Measurements from ENCODE around the gene TRIO. TPM values are rescaled to one million over a fixed set of nuclear protein-coding genes. Genes with fewer than 3 reads are reported as not detected.

TRIO gene
- total and polyA plus RNA-seq, 2 donors = 35.8 to 233 TPM

- no peaks in the 10 kb centered on the region for H3K4me1 ChIP-seq (ENCODE audit: insufficient read depth)
- H3K4me3 ChIP-seq (ENCODE audit: low read depth, low read length) = no peak overlapping the region
- H3K36me3 ChIP-seq (ENCODE audit: insufficient read depth) = no peaks in the 10 kb centered on the region
- WGBS = 37% methylated on average over 6 of the region's 6 CpGs
- H3K27ac ChIP-seq (ENCODE audit: low read depth) = no peak overlapping the region
- DNase-seq (ENCODE audit: extremely low spot score) = no peak
Observed at GRCh38 chr5:14131855-14132503, 11.2 kb upstream of the TRIO start.

- no peaks in the 10 kb centered on the region for H3K36me3 ChIP-seq (ENCODE audit: insufficient read depth)
- WGBS = 66% methylated on average over 2 of the region's 2 CpGs
- no peak for DNase-seq (ENCODE audit: extremely low spot score)
- H3K4me1 ChIP-seq (ENCODE audit: insufficient read depth) = no peaks in the 10 kb centered on the region
- no peak overlapping the region for H3K27ac ChIP-seq (ENCODE audit: low read depth)
- H3K4me3 ChIP-seq (ENCODE audit: low read depth, low read length) = no peak overlapping the region
Observed at GRCh38 chr5:14133394-14133793, 9.7 kb upstream of the TRIO start.

GRCh38 chr5:14134083-14134482 is 9.1 kb upstream of the TRIO start:
- Histone ChIP-seq H3K4me1 (ENCODE audit: insufficient read depth) (no peaks in the 10 kb centered on the region), H3K36me3 (ENCODE audit: insufficient read depth) (no peaks in the 10 kb centered on the region), H3K4me3 (ENCODE audit: low read depth, low read length) (no peak overlapping the region), H3K27ac (ENCODE audit: low read depth) (no peak overlapping the region)
- WGBS = 91% methylated on average over 1 of the region's 1 CpG
- DNase-seq (ENCODE audit: extremely low spot score) = no peak

GRCh38 chr5:14134771-14135170 is 8.4 kb upstream of the TRIO start:
- no peaks in the 10 kb centered on the region for H3K36me3 ChIP-seq (ENCODE audit: insufficient read depth)
- no peak overlapping the region for H3K4me3 ChIP-seq (ENCODE audit: low read depth, low read length)
- WGBS = 91% methylated on average over 2 of the region's 2 CpGs
- no peak overlapping the region for H3K27ac ChIP-seq (ENCODE audit: low read depth)
- DNase-seq (ENCODE audit: extremely low spot score) = no peak
- no peaks in the 10 kb centered on the region for H3K4me1 ChIP-seq (ENCODE audit: insufficient read depth)

- DNase-seq (ENCODE audit: extremely low spot score) = no peak
- 98% methylated on average over 1 of the region's 1 CpG for WGBS
- Histone ChIP-seq H3K4me1 (ENCODE audit: insufficient read depth) (no peaks in the 10 kb centered on the region), H3K4me3 (ENCODE audit: low read depth, low read length) (no peak overlapping the region), H3K36me3 (ENCODE audit: insufficient read depth) (no peaks in the 10 kb centered on the region), H3K27ac (ENCODE audit: low read depth) (no peak overlapping the region)
Observed at GRCh38 chr5:14135621-14136020, 7.5 kb upstream of the TRIO start.

GRCh38 chr5:14136228-14136627 is 6.9 kb upstream of the TRIO start:
- no peak overlapping the region for H3K27ac ChIP-seq (ENCODE audit: low read depth)
- DNase-seq (ENCODE audit: extremely low spot score) = no peak
- H3K4me1 ChIP-seq (ENCODE audit: insufficient read depth) = no peaks in the 10 kb centered on the region
- no peaks in the 10 kb centered on the region for H3K36me3 ChIP-seq (ENCODE audit: insufficient read depth)
- H3K4me3 ChIP-seq (ENCODE audit: low read depth, low read length) = no peak overlapping the region
- WGBS = 87% methylated on average over 2 of the region's 2 CpGs

GRCh38 chr5:14138608-14139540 is 4.3 kb upstream of the TRIO start:
- H3K27ac ChIP-seq (ENCODE audit: low read depth) = no peak overlapping the region
- H3K4me1 ChIP-seq (ENCODE audit: insufficient read depth) = no peaks in the 10 kb centered on the region
- H3K4me3 ChIP-seq (ENCODE audit: low read depth, low read length) = no peak overlapping the region
- no peak for DNase-seq (ENCODE audit: extremely low spot score)
- 79% methylated on average over 11 of the region's 11 CpGs for WGBS
- H3K36me3 ChIP-seq (ENCODE audit: insufficient read depth) = no peaks in the 10 kb centered on the region

- H3K4me3 ChIP-seq (ENCODE audit: low read depth, low read length) = no peak overlapping the region
Observed at GRCh38 chr5:14141764-14142163, 1.4 kb upstream of the TRIO start.

GRCh38 chr5:14142202-14142826 is 828 bp upstream of the TRIO start:
- H3K36me3 ChIP-seq (ENCODE audit: insufficient read depth) = no peaks in the 10 kb centered on the region
- no peaks in the 10 kb centered on the region for H3K4me1 ChIP-seq (ENCODE audit: insufficient read depth)
- H3K27ac ChIP-seq (ENCODE audit: low read depth) = peak overlapping the region; percentile 88
- DNase-seq (ENCODE audit: extremely low spot score) = no peak
- peak overlapping the region; percentile 94 for H3K4me3 ChIP-seq (ENCODE audit: low read depth, low read length)
- 15% methylated on average over 19 of the region's 19 CpGs for WGBS

More at GRCh38 chr5:14141764-14142163, 1.4 kb upstream of the TRIO start:
- no peak for DNase-seq (ENCODE audit: extremely low spot score)
- Histone ChIP-seq H3K4me1 (ENCODE audit: insufficient read depth) (no peaks in the 10 kb centered on the region), H3K27ac (ENCODE audit: low read depth) (no peak overlapping the region), H3K36me3 (ENCODE audit: insufficient read depth) (no peaks in the 10 kb centered on the region)
- WGBS = 84% methylated on average over 3 of the region's 3 CpGs

GRCh38 chr5:14143546-14143840 is 351 bp downstream of the TRIO start:
- H3K4me1 ChIP-seq (ENCODE audit: insufficient read depth) = no peaks in the 10 kb centered on the region
- DNase-seq (ENCODE audit: extremely low spot score) = no peak
- no peaks in the 10 kb centered on the region for H3K36me3 ChIP-seq (ENCODE audit: insufficient read depth)
- under 1% methylated on average over 51 of the region's 59 CpGs for whole genome bisulfite sequencing
- H3K27ac ChIP-seq (ENCODE audit: low read depth) = peak overlapping the region; percentile 95
- peak overlapping the region; percentile 94 for H3K4me3 ChIP-seq (ENCODE audit: low read depth, low read length)

- no peak for DNase-seq (ENCODE audit: extremely low spot score)
- Histone ChIP-seq H3K36me3 (ENCODE audit: insufficient read depth) (no peaks in the 10 kb centered on the region), H3K4me1 (ENCODE audit: insufficient read depth) (no peaks in the 10 kb centered on the region), H3K4me3 (ENCODE audit: low read depth, low read length) (peak overlapping the region; percentile 94), H3K27ac (ENCODE audit: low read depth) (peak overlapping the region; percentile 95)
- under 1% methylated on average over 85 of the region's 85 CpGs for WGBS
Observed at GRCh38 chr5:14143841-14144585, 871 bp downstream of the TRIO start.

- peak overlapping the region; percentile 94 for H3K4me3 ChIP-seq (ENCODE audit: low read depth, low read length)
- 1% methylated on average over 85 of the region's 85 CpGs for WGBS
- H3K4me1 ChIP-seq (ENCODE audit: insufficient read depth) = no peaks in the 10 kb centered on the region
- H3K27ac ChIP-seq (ENCODE audit: low read depth) = peak overlapping the region; percentile 95
- no peaks in the 10 kb centered on the region for H3K36me3 ChIP-seq (ENCODE audit: insufficient read depth)
- peak; percentile 62 for DNase-seq (ENCODE audit: extremely low spot score)
Observed at GRCh38 chr5:14144586-14145434, 1.7 kb downstream of the TRIO start.

All from urinary bladder (tissue), 4 donors.